Duodenal mucosa (tissue), 2 donors: ENCODE measurements around the gene IL17REL.
"Not testable (repeated sequence)": the region's sequence is repeated elsewhere in the genome, so short reads cannot be mapped to it uniquely, and the experiment has no call there.

Experiments
- H3K27ac ChIP-seq: one replicate; pipeline ENCODE4 v1.7.0; 2013; ENCODE audit warnings: low read depth, low read length
- H3K27me3 ChIP-seq, 2 donors: one replicate each; pipeline ENCODE4 v1.7.0; 2013; ENCODE audit warnings: low read length in 2 of 2, control low read depth in 1 of 2; ENCODE audit not compliant: insufficient read depth in 2 of 2, control insufficient read depth in 1 of 2
- H3K36me3 ChIP-seq, 2 donors: one replicate each; pipeline ENCODE4 v1.7.0; 2013; ENCODE audit warnings: low read length in 2 of 2, control low read depth in 1 of 2; ENCODE audit not compliant: insufficient read depth in 2 of 2, control insufficient read depth in 1 of 2
- H3K4me1 ChIP-seq, 2 donors: one replicate each; pipeline ENCODE4 v1.7.0; 2013; ENCODE audit warnings: low read length in 2 of 2, control low read depth in 1 of 2; ENCODE audit not compliant: insufficient read depth in 2 of 2, control insufficient read depth in 1 of 2
- H3K4me3 ChIP-seq, 2 donors: one replicate each; pipeline ENCODE4 v1.7.0; 2013; ENCODE audit warnings: low read length in 2 of 2, low read depth in 1 of 2
- H3K9ac ChIP-seq, 2 donors: one replicate each; pipeline ENCODE4 v1.7.0; 2013; ENCODE audit warnings: low read length in 2 of 2, low read depth in 1 of 2
- H3K9me3 ChIP-seq, 2 donors: one replicate each; pipeline ENCODE4 v1.7.0; 2013; ENCODE audit warnings: low read length in 2 of 2, control low read depth in 1 of 2; ENCODE audit not compliant: control insufficient read depth in 1 of 2

IL17REL gene

GRCh38 chr22:49986325-49986724 lies 26.2 kb downstream of the IL17REL start:
- no peak overlapping the region for H3K9ac ChIP-seq
- H3K27me3 ChIP-seq: peaks cover 11 to 15% of the 10 kb centered on the region in 2 donors
- no peaks in the 10 kb centered on the region for H3K4me1 ChIP-seq
- H3K27ac ChIP-seq: no peak overlapping the region
- H3K4me3 ChIP-seq: no peak overlapping the region
- H3K36me3 ChIP-seq: no peaks in the 10 kb centered on the region
- H3K9me3 ChIP-seq: peaks cover 7 to 9% of the 10 kb centered on the region in 2 donors

- H3K9me3 ChIP-seq: peaks cover 7 to 10% of the 10 kb centered on the region in 2 donors
- no peaks in the 10 kb centered on the region for H3K4me1 ChIP-seq
- no peaks in the 10 kb centered on the region for H3K36me3 ChIP-seq
- no peak overlapping the region for H3K4me3 ChIP-seq
- H3K27me3 ChIP-seq: peaks cover 11 to 15% of the 10 kb centered on the region in 2 donors
- no peak overlapping the region for H3K9ac ChIP-seq
- no peak overlapping the region for H3K27ac ChIP-seq
These were observed 29.2 kb downstream of the IL17REL start for GRCh38 chr22:49983148-49984042.

GRCh38 chr22:49981799-49982198 lies 30.8 kb downstream of the IL17REL start:
- H3K27ac ChIP-seq, H3K36me3 ChIP-seq, H3K4me1 ChIP-seq, H3K9ac ChIP-seq, H3K4me3 ChIP-seq: not testable (repeated sequence)
- Histone ChIP-seq H3K9me3 (peaks cover 7 to 10% of the 10 kb centered on the region in 2 donors), H3K27me3 (peaks cover 11 to 15% of the 10 kb centered on the region in 2 donors)

- Histone ChIP-seq H3K27me3 (peaks cover 10 to 11% of the 10 kb centered on the region in 2 donors), H3K36me3 (no peaks in the 10 kb centered on the region), H3K27ac (no peak overlapping the region), H3K9me3 (peaks cover 5 to 7% of the 10 kb centered on the region in 2 donors), H3K9ac (no peak overlapping the region), H3K4me3 (no peak overlapping the region), H3K4me1 (peaks cover 0 to 5% of the 10 kb centered on the region in 2 donors)
These were observed 32.8 kb downstream of the IL17REL start for GRCh38 chr22:49979587-49980264.

- Histone ChIP-seq H3K36me3 (no peaks in the 10 kb centered on the region), H3K27me3 (peaks cover 0 to under 1% of the 10 kb centered on the region in 2 donors), H3K9ac (no peak overlapping the region), H3K9me3 (peaks cover 5 to 7% of the 10 kb centered on the region in 2 donors), H3K27ac (no peak overlapping the region), H3K4me3 (no peak overlapping the region), H3K4me1 (peaks cover 0 to 5% of the 10 kb centered on the region in 2 donors)
These were observed 35.0 kb downstream of the IL17REL start for GRCh38 chr22:49977578-49977977.

GRCh38 chr22:49976439-49977175 lies 36.0 kb downstream of the IL17REL start:
- Histone ChIP-seq H3K4me3 (no peak overlapping the region), H3K4me1 (peaks cover 0 to 9% of the 10 kb centered on the region in 2 donors), H3K27ac (no peak overlapping the region), H3K9me3 (peaks cover 5 to 7% of the 10 kb centered on the region in 2 donors), H3K27me3 (no peaks in the 10 kb centered on the region), H3K36me3 (no peaks in the 10 kb centered on the region), H3K9ac (no peak overlapping the region)

- no peak overlapping the region for H3K9ac ChIP-seq
- H3K36me3 ChIP-seq: no peaks in the 10 kb centered on the region
These were observed 36.8 kb downstream of the IL17REL start for GRCh38 chr22:49975543-49976389.

GRCh38 chr22:49973018-49973961 lies 39.3 kb downstream of the IL17REL start:
- Histone ChIP-seq H3K27ac (no peak overlapping the region), H3K9ac (no peak overlapping the region), H3K4me3 (no peak overlapping the region), H3K27me3 (no peaks in the 10 kb centered on the region), H3K36me3 (no peaks in the 10 kb centered on the region), H3K4me1 (peaks cover 13 to 22% of the 10 kb centered on the region in 2 donors), H3K9me3 (no peaks in the 10 kb centered on the region)

More at GRCh38 chr22:49975543-49976389, 36.8 kb downstream of the IL17REL start:
- Histone ChIP-seq H3K4me3 (no peak overlapping the region), H3K4me1 (peaks cover under 1 to 13% of the 10 kb centered on the region in 2 donors), H3K27me3 (no peaks in the 10 kb centered on the region), H3K27ac (no peak overlapping the region), H3K9me3 (peaks cover 5 to 7% of the 10 kb centered on the region in 2 donors)
